Uterus (tissue), 4 donors: ENCODE measurements around the gene DLG5. TPM values are rescaled to one million over a fixed set of nuclear protein-coding genes. Genes with fewer than 3 reads are reported as not detected.

Experiments used
- DNase-seq, 2 donors: peaks; one replicate each; pipeline ENCODE4 v3.0.0-alpha.2; 2019 to 2020
- H3K27ac ChIP-seq, 2 donors: fragments of 200-600 bp; sonication (generic); 1 replicate in 1 of 2; 2 replicates in 1 of 2; pipeline ENCODE4 v1.5.1; 2016 to 2018
- H3K27me3 ChIP-seq, 2 donors: fragments of 200-600 bp; sonication (generic); one replicate each; pipeline ENCODE4 v1.5.1; 2018 to 2019; ENCODE audit warnings: control low read depth in 1 of 2
- H3K36me3 ChIP-seq, 2 donors: fragments of 200-600 bp; sonication (generic); one replicate each; pipeline ENCODE4 v1.5.1; 2019; ENCODE audit warnings: control low read depth in 1 of 2
- H3K4me1 ChIP-seq, 2 donors: fragments of 200-600 bp; sonication (generic); one replicate each; pipeline ENCODE4 v1.5.1; 2018 to 2019; ENCODE audit warnings: control low read depth in 1 of 2
- H3K4me3 ChIP-seq, 2 donors: fragments of 200-600 bp; sonication (generic); 1 replicate in 1 of 2; 2 replicates in 1 of 2; pipeline ENCODE4 v1.5.1; 2018 to 2019; ENCODE audit warnings: mild to moderate bottlenecking in 1 of 2
- H3K9me3 ChIP-seq, 2 donors: fragments of 200-600 bp; sonication (generic); one replicate each; pipeline ENCODE4 v1.5.1; 2019; ENCODE audit warnings: control low read depth in 1 of 2
- POLR2A ChIP-seq, 2 donors: fragments of 450-650 bp; IDR thresholded peaks; one replicate each; pipeline ENCODE4 v1.6.1; 2016; ENCODE audit warnings: antibody characterized with exemption in 2 of 2, mild to moderate bottlenecking in 1 of 2, moderate library complexity in 1 of 2
- intact Hi-C: fragments of 100-400 bp; cut with DNase I; formaldehyde crosslinking; loops from one replicate; pipeline ENCODE4 v1.15.1; 2023; ENCODE audit warnings: low total_unique reads
- total RNA-seq, 4 donors: library from RNA; depleted of rRNA in 3 of 4; stranded (reverse); fragments of >200 nt in 3 of 4; gene quantifications; one replicate each; pipeline versions ENCODE4 v1.1.0 to v1.2.4, GENCODE V29; 2014 to 2023
- TF ChIP-seq, protein P1 (sequence below), 4 experiments: fragments of 200-600 bp in 2 of 4; fragments of 450-650 bp in 2 of 4; sonication (generic) in 2 of 4; IDR thresholded peaks; one replicate each; pipeline ENCODE4 v1.5.1; 2016 to 2019; ENCODE audit warnings: antibody characterized with exemption in 4 of 4, mild to moderate bottlenecking in 2 of 4, moderate library complexity in 1 of 4
- donor health status: DM: yes; HTN: yes; CAD: no.

The DLG5 gene
- total RNA-seq, 4 donors from 2014 or later = 27.1 to 72.6 (median 46.5) TPM

DNA sequence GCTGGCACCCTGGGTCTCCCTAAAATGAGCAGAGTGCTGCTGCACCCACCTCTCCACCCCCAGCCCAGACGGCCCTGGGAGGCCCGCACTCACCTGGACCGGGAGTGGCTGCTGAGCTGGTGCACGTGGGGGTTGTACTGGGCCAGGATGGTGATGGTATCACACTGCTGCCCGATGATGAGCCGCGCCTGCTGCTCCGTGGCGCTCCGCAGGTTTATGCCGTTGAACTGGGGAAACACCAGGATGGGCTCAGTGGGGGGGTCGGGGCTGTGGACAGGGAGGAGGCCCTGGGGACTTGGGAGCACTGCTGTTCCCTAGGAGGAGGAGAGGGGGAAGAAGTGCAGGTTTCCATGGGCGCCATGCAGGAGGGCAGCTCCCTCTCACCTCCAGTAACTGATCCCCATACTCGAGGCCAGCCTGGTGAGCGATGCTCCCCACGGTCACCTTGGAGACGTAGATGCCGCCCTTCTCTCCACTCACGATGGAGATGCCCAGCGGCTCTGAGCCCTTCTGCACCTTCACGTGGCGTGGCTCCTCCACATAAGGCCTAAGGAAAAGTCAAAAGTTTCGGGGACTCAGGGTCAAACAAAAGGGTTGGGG, 114.6 kb downstream of the DLG5 start:
- no peaks in the 10 kb centered on the region for H3K36me3 ChIP-seq
- no peak overlapping the region for H3K4me3 ChIP-seq
- DNase-seq = no peak
- H3K4me1 ChIP-seq = no peaks in the 10 kb centered on the region
- no peaks in the 10 kb centered on the region for H3K27me3 ChIP-seq
- TF ChIP-seq POLR2A (IDR thresholded peaks at IDR 0.05) = no peak
- TF ChIP-seq, protein P1, sequence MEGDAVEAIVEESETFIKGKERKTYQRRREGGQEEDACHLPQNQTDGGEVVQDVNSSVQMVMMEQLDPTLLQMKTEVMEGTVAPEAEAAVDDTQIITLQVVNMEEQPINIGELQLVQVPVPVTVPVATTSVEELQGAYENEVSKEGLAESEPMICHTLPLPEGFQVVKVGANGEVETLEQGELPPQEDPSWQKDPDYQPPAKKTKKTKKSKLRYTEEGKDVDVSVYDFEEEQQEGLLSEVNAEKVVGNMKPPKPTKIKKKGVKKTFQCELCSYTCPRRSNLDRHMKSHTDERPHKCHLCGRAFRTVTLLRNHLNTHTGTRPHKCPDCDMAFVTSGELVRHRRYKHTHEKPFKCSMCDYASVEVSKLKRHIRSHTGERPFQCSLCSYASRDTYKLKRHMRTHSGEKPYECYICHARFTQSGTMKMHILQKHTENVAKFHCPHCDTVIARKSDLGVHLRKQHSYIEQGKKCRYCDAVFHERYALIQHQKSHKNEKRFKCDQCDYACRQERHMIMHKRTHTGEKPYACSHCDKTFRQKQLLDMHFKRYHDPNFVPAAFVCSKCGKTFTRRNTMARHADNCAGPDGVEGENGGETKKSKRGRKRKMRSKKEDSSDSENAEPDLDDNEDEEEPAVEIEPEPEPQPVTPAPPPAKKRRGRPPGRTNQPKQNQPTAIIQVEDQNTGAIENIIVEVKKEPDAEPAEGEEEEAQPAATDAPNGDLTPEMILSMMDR (IDR thresholded peaks at IDR 0.05) = no peak
- H3K27ac ChIP-seq = no peak overlapping the region
- no peaks in the 10 kb centered on the region for H3K9me3 ChIP-seq
- intact Hi-C loops = no loop called here

DNA sequence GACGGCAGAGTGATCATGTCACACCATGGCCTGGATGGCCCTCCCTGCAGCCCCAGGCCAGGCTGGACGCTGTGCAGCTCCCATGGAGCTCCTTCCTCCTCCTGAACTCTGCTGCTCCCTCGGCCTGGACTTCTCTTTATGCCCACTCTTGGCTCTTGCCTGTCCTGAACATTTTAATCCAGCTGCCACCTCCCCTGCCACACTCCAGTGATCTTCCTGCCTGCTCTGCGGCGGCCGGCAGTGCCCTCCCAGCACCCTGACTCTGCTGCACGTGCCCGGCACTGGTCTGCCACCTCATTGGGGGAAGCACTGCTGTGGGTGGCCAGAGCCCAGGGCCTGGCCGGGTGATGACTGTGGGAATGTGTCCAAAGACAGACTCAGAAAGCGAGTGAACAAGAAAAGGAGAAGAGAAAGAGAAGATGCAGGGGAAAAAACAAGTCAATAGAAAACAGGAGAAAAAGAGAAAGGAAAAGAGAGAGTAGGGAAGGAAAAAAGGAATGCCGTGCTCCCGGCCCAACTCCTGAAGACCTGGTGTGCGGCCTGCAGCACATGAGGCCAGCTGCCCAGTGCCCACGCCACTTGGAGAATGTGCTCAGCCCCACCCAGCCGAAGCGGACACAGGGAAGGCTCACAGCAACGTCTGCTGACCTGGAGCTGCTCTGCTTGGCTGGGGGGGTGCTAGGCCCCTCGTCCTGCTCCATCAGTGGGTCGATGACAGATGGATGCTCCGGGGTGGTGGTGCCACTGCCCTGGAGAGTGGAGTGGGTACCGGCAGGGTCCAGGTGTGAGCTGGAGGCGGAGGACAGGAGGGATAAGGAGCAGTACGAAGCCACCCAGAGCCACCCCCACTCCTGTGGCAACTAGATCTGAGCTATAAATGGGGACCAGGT, 115.9 kb downstream of the DLG5 start:
- Histone ChIP-seq H3K36me3 (no peaks in the 10 kb centered on the region), H3K27me3 (no peaks in the 10 kb centered on the region), H3K4me3 (no peak overlapping the region), H3K27ac (no peak overlapping the region), H3K9me3 (no peaks in the 10 kb centered on the region), H3K4me1 (no peaks in the 10 kb centered on the region)
- no peak for DNase-seq
- intact Hi-C loops = no loop called here
- TF ChIP-seq POLR2A (IDR thresholded peaks at IDR 0.05) = no peak
- TF ChIP-seq, protein P1 (IDR thresholded peaks at IDR 0.05) = no peak

DNA sequence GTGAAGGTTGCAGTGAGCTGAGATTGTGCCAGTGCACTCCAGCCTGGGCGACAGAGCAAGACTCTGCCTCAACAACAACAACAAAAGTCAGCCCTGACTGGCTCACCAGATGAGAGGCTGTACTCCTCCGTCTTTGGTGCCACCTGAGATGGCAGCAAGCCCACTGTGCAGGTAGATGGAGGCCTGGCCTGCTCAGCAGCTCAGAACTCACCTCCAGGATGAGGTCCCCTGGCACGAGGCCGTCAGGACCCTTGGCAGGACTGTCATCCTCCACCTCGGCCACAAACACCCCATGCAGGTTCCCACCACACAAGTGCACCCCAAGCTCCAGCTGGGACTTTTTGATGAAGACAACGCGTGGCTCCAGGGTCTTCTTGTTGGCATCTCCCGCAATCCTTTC, 117.2 kb downstream of the DLG5 start:
- no peak overlapping the region for H3K4me3 ChIP-seq
- no peaks in the 10 kb centered on the region for H3K4me1 ChIP-seq
- H3K36me3 ChIP-seq = no peaks in the 10 kb centered on the region
- no peaks in the 10 kb centered on the region for H3K27me3 ChIP-seq
- intact Hi-C loops = no loop called here
- TF ChIP-seq POLR2A (IDR thresholded peaks at IDR 0.05) = no peak
- TF ChIP-seq, protein P1 (IDR thresholded peaks at IDR 0.05) = no peak
- no peaks in the 10 kb centered on the region for H3K9me3 ChIP-seq
- DNase-seq = no peak
- no peak overlapping the region for H3K27ac ChIP-seq

DNA sequence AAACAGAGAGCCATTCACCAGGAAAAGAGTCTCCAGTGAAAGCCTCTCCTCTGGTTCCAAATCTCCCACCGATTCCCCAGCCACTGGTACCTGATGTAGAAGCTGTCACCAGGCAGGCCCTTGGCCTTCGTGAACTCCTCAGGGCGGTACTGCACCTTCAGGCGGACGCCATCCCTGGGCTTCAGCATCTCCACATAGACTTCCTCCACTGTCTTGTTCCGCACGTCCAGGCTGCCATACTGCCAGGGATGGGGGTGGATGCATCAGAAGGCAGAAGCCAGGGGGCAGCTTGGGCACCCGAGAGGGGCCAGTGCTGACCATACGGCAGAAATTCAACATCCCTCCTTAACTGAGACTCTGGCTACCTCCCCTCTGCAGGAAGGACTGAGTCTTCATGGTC, 118.8 kb downstream of the DLG5 start:
- no peaks in the 10 kb centered on the region for H3K36me3 ChIP-seq
- H3K27ac ChIP-seq = no peak overlapping the region
- H3K27me3 ChIP-seq = no peaks in the 10 kb centered on the region
- H3K4me1 ChIP-seq = no peaks in the 10 kb centered on the region
- no peak for DNase-seq
- H3K9me3 ChIP-seq = no peaks in the 10 kb centered on the region
- TF ChIP-seq POLR2A (IDR thresholded peaks at IDR 0.05) = no peak
- TF ChIP-seq, protein P1 (IDR thresholded peaks at IDR 0.05) = no peak
- intact Hi-C loops = no loop called here
- H3K4me3 ChIP-seq = no peak overlapping the region

DNA sequence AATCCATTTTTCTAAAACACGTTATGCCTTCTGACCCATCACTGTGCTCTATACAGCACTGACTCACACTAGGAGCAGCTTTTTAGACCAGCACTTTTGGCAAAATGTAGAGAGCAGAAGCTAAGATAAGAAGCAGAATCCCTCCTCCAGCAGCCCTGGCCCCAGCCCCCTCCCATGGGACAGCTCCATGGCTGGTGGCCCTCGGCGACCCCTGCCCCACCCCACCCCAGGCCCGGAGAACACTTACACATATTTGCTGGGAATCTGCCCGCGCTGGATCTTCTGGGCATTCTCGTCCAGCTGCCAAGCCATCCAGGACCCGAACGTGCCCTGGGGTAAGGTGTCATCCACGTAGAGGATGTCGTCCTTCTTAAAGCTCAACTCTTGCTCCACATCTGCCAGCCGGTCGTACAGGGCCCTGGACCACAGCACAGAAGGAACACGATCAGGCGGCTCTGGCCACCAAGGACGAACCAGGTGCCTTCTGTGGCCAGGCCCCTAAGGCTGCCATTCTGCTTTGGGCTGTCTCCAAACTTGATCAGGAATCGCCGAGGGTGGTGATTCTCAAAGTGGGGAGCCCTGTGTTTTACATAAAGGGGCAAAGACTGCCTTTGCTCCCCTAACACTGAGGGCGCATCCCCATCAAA, 119.9 kb downstream of the DLG5 start:
- H3K9me3 ChIP-seq = no peaks in the 10 kb centered on the region
- intact Hi-C loops = no loop called here
- DNase-seq = no peak
- no peaks in the 10 kb centered on the region for H3K36me3 ChIP-seq
- TF ChIP-seq, protein P1 (IDR thresholded peaks at IDR 0.05) = no peak
- TF ChIP-seq POLR2A (IDR thresholded peaks at IDR 0.05) = no peak
- no peak overlapping the region for H3K27ac ChIP-seq
- no peak overlapping the region for H3K4me3 ChIP-seq
- H3K27me3 ChIP-seq = no peaks in the 10 kb centered on the region
- H3K4me1 ChIP-seq = no peaks in the 10 kb centered on the region
